HG03103 (cell line): ENCODE measurements around the gene IFIT3.
A peak's percentile ranks its signal among the peaks of the same experiment; 100 is the strongest.
"Not testable (repeated sequence)": the region's sequence is repeated elsewhere in the genome, so short reads cannot be mapped to it uniquely, and the experiment has no call there.

ENCODE experiments used
- ATAC-seq: cut with Tn5 transposase; IDR thresholded peaks from one replicate; pipeline ENCODE4 v1.9.1; 2021; ENCODE audit warnings: low read depth; ENCODE audit not compliant: unreplicated experiment

IFIT3 gene

GRCh38 chr10:89327803-89328441 lies at the start of gene IFIT3:
Gene IFIT3, plus strand, starts transcription at chr10:89327997. Its CDS starts 77 bp downstream, at chr10:89328074.
- no peak for ATAC-seq

DNA sequence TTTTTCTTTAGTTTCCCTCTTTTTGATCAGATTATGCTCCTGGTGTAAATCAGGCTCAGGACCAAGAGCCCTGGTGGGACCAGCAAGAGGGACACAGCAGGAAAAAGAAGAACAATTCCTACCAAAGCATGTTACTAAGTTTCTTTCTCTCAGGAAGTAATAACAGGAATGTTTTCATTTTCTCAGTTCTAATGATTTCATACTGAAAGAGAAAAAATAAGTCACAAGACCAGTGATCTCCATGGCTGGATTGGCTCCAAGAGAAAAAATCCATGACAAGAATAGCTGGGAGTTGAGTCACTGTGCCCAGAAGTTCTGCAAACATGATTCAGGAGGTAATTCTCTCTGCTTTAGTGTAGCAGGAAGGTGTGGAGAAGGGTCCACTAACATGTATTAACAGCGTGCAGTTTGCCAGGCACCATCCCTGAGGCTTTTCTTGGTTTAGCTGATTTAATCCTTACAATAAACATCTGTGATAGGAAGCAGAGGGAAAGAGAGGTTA lies 49.7 kb upstream of the IFIT3 start:
- no peak for ATAC-seq

DNA sequence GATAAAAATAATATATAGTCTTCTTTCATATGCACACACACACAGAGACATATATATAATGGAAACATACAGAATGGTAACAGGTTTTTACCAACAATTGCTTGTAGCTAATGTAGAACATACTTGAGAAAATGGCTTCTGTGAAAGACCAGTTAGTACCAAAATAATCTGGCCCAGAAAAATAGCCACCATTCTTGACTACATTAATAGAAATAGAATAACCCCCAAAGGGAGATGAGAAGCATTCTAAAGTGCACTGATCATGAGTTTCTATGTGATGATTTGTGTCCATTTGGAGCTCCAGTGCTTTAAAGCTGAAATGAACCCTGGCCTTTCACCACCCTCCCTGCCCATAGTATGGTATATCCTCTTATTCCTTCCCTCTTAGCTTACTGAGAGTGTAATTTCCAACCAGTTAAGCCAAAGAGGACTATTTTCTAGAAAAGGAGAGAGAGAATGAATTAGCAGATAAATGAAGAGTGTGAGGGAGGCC lies 48.9 kb upstream of the IFIT3 start:
- no peak for ATAC-seq

- ATAC-seq = no peak
Observed at GRCh38 chr10:89279421-89279869, 48.4 kb upstream of the IFIT3 start.

DNA sequence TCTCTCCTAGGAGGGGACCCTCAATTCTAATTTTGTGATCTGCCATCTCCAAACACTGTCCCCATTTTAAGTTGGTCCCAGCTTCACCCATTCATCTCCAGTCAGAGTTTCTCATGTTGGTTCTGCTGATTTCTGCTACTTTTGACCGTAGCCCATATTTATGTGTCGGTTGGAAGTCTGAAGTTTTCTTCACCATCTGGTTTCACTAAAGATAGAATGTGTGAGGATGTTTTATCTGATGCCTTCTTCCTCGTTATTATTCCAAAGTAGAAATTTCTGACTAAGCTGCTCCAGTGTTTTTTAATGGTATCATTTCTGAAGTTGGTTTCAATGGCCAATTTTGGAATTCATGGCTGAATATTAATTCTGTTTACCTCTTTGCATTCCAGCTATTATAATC lies 47.3 kb upstream of the IFIT3 start:
- no peak for ATAC-seq

DNA sequence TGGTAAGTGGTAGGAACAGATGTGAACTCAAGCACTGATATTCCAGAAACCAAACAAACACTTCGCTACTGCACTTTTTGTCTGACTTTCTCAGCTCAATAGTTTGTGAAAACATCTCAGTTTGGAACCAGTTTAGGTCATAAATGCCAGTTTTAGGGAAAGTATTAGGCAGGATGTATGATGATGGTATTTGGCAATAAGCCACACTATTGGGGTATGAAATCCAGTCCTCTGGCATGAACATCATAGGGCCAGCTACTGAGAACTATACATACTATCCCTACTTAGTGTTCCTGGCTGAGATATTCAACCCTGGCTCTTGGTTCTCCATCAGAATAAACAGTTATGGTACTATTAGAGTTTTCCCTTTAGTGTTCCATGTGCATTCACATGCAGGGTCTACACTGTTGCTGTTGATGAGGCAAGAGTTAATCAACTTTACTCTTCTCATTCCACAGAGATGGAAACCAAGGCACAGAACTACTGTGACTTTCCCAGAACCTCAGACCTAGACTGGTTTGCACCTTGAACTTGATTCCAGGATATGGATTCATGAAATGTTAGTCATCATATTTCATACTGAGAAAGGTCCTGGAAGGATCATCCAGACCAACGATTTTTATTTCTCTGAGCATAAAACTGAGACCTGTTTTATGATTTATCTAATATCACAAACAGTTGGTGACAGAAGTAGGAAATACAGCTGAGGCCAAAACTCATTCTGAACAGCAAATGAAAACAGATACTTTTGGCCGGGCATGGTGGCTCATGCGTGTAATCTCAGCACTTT lies 46.0 kb upstream of the IFIT3 start:
- no peak for ATAC-seq

DNA sequence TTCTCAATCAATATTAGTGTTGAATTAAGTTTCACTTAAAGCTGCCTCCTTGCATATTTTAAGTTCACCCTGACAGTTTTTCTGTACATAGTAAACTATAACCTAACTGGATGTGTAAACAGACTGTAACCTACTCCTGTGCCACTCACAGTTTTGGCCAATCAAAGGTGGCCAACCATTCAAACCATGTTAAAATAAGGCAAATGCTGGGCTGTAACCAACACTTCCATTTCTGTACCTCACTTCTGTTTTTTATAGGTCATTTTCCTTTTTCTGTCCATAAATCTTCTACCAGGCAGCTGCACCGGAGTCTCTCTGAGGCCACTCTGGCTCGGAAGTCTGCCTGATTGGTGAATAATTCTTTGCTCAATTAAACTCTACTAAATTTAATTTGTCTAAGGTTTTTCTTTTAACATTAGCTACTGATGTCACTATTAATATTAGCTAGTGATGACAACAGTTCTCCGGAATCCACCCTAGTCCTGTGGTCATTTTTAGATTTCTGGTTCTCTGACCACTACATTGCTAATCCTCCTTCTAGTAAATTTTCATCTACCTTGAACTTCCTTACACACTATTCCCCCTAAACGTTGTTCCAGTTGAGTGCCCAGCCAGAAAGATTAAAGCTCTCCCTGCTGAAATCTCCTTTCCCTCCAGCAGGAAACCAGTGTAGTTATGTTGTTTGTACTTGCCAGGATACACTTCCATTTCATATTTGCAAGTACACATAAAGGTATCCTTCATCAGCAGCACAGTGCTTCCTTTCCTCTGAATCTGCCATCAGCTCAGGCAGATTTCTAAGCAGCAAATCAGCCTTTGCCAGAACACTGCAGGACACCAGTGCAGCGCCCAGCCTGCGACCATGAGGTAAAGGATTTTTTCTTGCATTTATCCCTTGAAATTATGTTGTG lies 44.5 kb upstream of the IFIT3 start:
- no peak for ATAC-seq

- ATAC-seq = no peak
Observed at GRCh38 chr10:89283936-89284475, 43.8 kb upstream of the IFIT3 start.

GRCh38 chr10:89284711-89285110 lies 43.1 kb upstream of the IFIT3 start:
- ATAC-seq = not testable (repeated sequence)

- not testable (repeated sequence) for ATAC-seq
Observed at GRCh38 chr10:89285303-89285702, 42.5 kb upstream of the IFIT3 start.

- no peak for ATAC-seq
Observed at GRCh38 chr10:89294721-89295239, 33.0 kb upstream of the IFIT3 start.

DNA sequence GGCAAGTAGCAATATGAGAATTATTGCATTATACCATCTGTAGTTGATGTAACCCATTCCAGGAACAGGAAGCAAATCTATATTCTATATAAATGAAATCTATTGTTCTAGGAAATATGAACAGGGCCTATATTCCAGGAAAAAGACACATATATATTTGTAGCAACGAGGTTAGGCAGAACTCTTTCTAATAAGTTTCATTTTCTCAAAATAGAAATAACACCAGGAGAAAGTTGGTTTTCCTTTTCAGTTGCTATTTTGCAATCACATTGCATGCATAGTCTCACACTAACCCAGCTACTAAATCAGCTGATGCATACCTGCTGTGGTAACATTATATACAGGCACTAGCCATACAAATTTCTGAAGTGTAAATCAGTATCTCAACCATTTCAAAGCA lies 32.2 kb upstream of the IFIT3 start:
- no peak for ATAC-seq

DNA sequence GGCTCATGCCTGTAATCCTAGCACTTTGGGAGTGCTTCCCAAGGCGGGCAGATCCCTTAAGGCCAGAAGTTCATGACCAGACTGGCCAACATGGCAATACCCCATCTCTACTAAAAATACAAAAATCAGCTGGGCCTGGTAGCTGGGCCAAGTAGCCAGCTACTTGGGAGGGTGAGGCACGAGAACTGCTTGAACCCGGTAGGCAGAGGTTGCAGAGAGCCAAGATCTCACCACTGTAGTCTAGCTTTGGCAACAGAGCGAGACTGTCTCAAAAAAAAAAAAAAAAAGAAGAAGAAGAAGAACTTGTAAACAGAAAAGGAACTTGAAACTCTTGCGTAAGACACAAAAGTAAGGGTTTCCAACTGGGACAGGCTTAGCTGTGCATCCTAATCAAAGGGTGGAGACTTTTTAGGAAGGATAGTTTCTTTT lies 31.6 kb upstream of the IFIT3 start:
- ATAC-seq = no peak

GRCh38 chr10:89297356-89297755 lies 30.4 kb upstream of the IFIT3 start:
- no peak for ATAC-seq

- no peak for ATAC-seq
Observed at GRCh38 chr10:89297791-89298190, 30.0 kb upstream of the IFIT3 start.

DNA sequence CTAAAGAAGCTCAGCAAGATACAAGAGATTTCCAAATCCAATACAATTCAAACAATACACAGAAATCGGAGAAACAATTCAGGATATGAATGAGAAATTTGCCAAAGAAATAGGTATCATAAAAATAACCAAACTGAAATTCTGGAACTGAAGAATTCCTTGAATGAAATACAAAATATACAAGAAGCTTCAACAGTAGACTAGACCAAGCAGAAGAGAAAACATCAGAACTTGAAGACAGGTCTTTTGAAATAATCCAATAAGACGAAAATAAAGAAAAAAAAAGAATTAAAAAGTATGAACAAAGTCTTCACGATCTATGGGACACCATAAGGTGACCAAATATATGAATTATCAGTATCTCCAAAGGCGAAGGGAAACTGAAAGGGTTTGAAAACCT lies 28.8 kb upstream of the IFIT3 start:
- no peak for ATAC-seq

DNA sequence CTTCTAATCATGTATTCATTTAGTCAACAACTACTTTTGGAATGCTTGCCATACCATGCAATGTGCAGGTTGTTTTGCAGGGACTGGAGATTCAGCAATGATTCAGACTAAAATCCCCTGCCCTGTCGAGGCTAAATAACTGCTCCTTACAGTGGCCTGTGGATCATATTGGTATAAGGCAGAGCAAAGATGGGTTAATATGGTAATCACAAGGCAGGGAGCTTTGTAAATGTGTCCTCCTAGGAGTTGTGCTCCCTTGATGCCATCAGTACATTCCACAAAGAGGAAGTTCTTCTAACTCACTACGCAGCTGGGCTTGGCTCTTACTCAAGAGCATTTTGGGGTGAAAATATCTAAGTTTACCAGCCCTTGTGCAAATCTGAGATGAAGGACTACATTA lies 26.6 kb upstream of the IFIT3 start:
- no peak for ATAC-seq

GRCh38 chr10:89301721-89302445 lies 25.9 kb upstream of the IFIT3 start, which contains the start of gene IFIT2:
Gene IFIT2, plus strand, starts transcription at chr10:89302046. Its CDS starts 78 bp downstream, at chr10:89302124.
- ATAC-seq = peak; percentile 65

- ATAC-seq = no peak
Observed at GRCh38 chr10:89302625-89303024, 25.2 kb upstream of the IFIT3 start.
